ENCODE data around the gene XRN2.
"Not testable (repeated sequence)": the region's sequence is repeated elsewhere in the genome, so short reads cannot be mapped to it uniquely, and the experiment has no call there.

XRN2 gene

GRCh38 chr20:21355981-21356380 is 52.9 kb downstream of the XRN2 start:
- DNase-seq = no peak

- no peak for DNase-seq
Measured at GRCh38 chr20:21356386-21356785, 53.3 kb downstream of the XRN2 start.

GRCh38 chr20:21357844-21358243 is 54.7 kb downstream of the XRN2 start:
- DNase-seq = no peak

- DNase-seq = no peak
Measured at GRCh38 chr20:21358737-21359136, 55.6 kb downstream of the XRN2 start.

- DNase-seq = no peak
Measured at GRCh38 chr20:21360705-21361104, 57.6 kb downstream of the XRN2 start.

GRCh38 chr20:21361266-21361665 is 58.1 kb downstream of the XRN2 start:
- no peak for DNase-seq

- DNase-seq = no peak
Measured at GRCh38 chr20:21364413-21364812, 61.3 kb downstream of the XRN2 start.

- no peak for DNase-seq
Measured at GRCh38 chr20:21365771-21366170, 62.6 kb downstream of the XRN2 start.

GRCh38 chr20:21366273-21366672 is 63.1 kb downstream of the XRN2 start:
- not testable (repeated sequence) for DNase-seq

GRCh38 chr20:21368791-21369190 is 65.7 kb downstream of the XRN2 start:
- DNase-seq = no peak

GRCh38 chr20:21371193-21371592 is 68.1 kb downstream of the XRN2 start:
- no peak for DNase-seq

- no peak for DNase-seq
Measured at GRCh38 chr20:21372016-21372415, 68.9 kb downstream of the XRN2 start.

- no peak for DNase-seq
Measured at GRCh38 chr20:21373436-21373835, 70.3 kb downstream of the XRN2 start.

GRCh38 chr20:21376626-21377025 is 73.5 kb downstream of the XRN2 start:
- no peak for DNase-seq

- no peak for DNase-seq
Measured at GRCh38 chr20:21377701-21378100, 74.6 kb downstream of the XRN2 start.

- DNase-seq = no peak
Measured at GRCh38 chr20:21378259-21378658, 75.1 kb downstream of the XRN2 start.

GRCh38 chr20:21380711-21381110 is 77.6 kb downstream of the XRN2 start:
- DNase-seq = no peak

- no peak for DNase-seq
Measured at GRCh38 chr20:21381619-21382018, 78.5 kb downstream of the XRN2 start.

- no peak for DNase-seq
Measured at GRCh38 chr20:21384308-21384892, 81.3 kb downstream of the XRN2 start.

- no peak for DNase-seq
Measured at GRCh38 chr20:21386111-21386510, 83.0 kb downstream of the XRN2 start.

- DNase-seq = no peak
Measured at GRCh38 chr20:21387528-21387927, 84.4 kb downstream of the XRN2 start.

- DNase-seq = no peak
Measured at GRCh38 chr20:21388566-21388965, 85.4 kb downstream of the XRN2 start.

- DNase-seq = no peak
Measured at GRCh38 chr20:21389368-21389767, 86.2 kb downstream of the XRN2 start.

- DNase-seq = no peak
Measured at GRCh38 chr20:21390768-21391167, 87.6 kb downstream of the XRN2 start.

- DNase-seq = no peak
Measured at GRCh38 chr20:21391185-21391971, 88.2 kb downstream of the XRN2 start.
